ENCODE data around the gene ITIH4. TPM values are rescaled to one million over a fixed set of nuclear protein-coding genes. Genes with fewer than 3 reads are reported as not detected.
"Not testable (repeated sequence)": the region's sequence is repeated elsewhere in the genome, so short reads cannot be mapped to it uniquely, and the experiment has no call there.

The ITIH4 gene
- total and polyA plus RNA-seq, 2 experiments from 2014 or later: 55.9 to 91.3 TPM

- Histone ChIP-seq H3K4me3 (no peak overlapping the region), H3K36me3 (replicated peaks; ENCODE audit: insufficient read depth, low read depth) (no peaks in the 10 kb centered on the region), H3K27me3 (no peaks in the 10 kb centered on the region), H3K4me1 (ENCODE audit: insufficient read depth) (peaks cover 19% of the 10 kb centered on the region), H3K9me3 (ENCODE audit: low read depth) (no peaks in the 10 kb centered on the region), H3K27ac (no peak overlapping the region), H3K9me2 (replicated peaks; ENCODE audit: insufficient read depth) (no peaks in the 10 kb centered on the region), H3K79me2 (no peaks in the 10 kb centered on the region), H4K20me1 (ENCODE audit: insufficient read depth, poor library complexity, severe bottlenecking) (no peaks in the 10 kb centered on the region), H3K4me2 (no peak overlapping the region), H2AFZ (no peak overlapping the region)
- no peak for DNase-seq (ENCODE audit: low spot score)
- WGBS (ENCODE audit: low lambda C conversion rate, missing lambda C conversion rate): 91% methylated on average over 11 of the region's 11 CpGs
- TF ChIP-seq CTCF (IDR thresholded peaks at IDR 0.05; ENCODE audit: poor library complexity): no peak
- no peak for TF ChIP-seq EZH2 (IDR thresholded peaks at IDR 0.05; ENCODE audit: borderline replicate concordance)
- TF ChIP-seq EZH2phosphoT487 (IDR thresholded peaks at IDR 0.05; ENCODE audit: low read depth, severe bottlenecking, unreplicated experiment): no peak
Observed at GRCh38 chr3:52779011-52779836, 51.2 kb downstream of the ITIH4 start.

GRCh38 chr3:52777959-52778805 lies 52.3 kb downstream of the ITIH4 start:
- Histone ChIP-seq H3K4me1 (ENCODE audit: insufficient read depth) (peaks cover 19% of the 10 kb centered on the region), H3K27me3 (no peaks in the 10 kb centered on the region), H3K9me3 (ENCODE audit: low read depth) (no peaks in the 10 kb centered on the region), H3K79me2 (no peaks in the 10 kb centered on the region), H3K36me3 (replicated peaks; ENCODE audit: insufficient read depth, low read depth) (no peaks in the 10 kb centered on the region), H2AFZ (no peak overlapping the region), H3K4me3 (no peak overlapping the region), H3K4me2 (no peak overlapping the region), H3K27ac (no peak overlapping the region), H3K9me2 (replicated peaks; ENCODE audit: insufficient read depth) (no peaks in the 10 kb centered on the region), H4K20me1 (ENCODE audit: insufficient read depth, poor library complexity, severe bottlenecking) (no peaks in the 10 kb centered on the region)
- DNase-seq (ENCODE audit: low spot score): peak; percentile 3
- TF ChIP-seq CTCF (IDR thresholded peaks at IDR 0.05; ENCODE audit: poor library complexity) (no peak), EZH2 (IDR thresholded peaks at IDR 0.05; ENCODE audit: borderline replicate concordance) (no peak), EZH2phosphoT487 (IDR thresholded peaks at IDR 0.05; ENCODE audit: low read depth, severe bottlenecking, unreplicated experiment) (no peak)
- 93% methylated on average over 17 of the region's 17 CpGs for WGBS (ENCODE audit: low lambda C conversion rate, missing lambda C conversion rate)

- H3K27me3 ChIP-seq: no peaks in the 10 kb centered on the region
- DNase-seq (ENCODE audit: low spot score): no peak
- peak within 1 kb of the TSS; percentile 63 for H3K27ac ChIP-seq
- WGBS (ENCODE audit: low lambda C conversion rate, missing lambda C conversion rate): 83% methylated on average over 12 of the region's 12 CpGs
- TF ChIP-seq CTCF (IDR thresholded peaks at IDR 0.05; ENCODE audit: poor library complexity): no peak
- TF ChIP-seq EZH2 (IDR thresholded peaks at IDR 0.05; ENCODE audit: borderline replicate concordance): no peak
- no peak for TF ChIP-seq EZH2phosphoT487 (IDR thresholded peaks at IDR 0.05; ENCODE audit: low read depth, severe bottlenecking, unreplicated experiment)
- no peak within 1 kb of the TSS for H3K4me2 ChIP-seq
- no peaks in the 10 kb centered on the region for H4K20me1 ChIP-seq (ENCODE audit: insufficient read depth, poor library complexity, severe bottlenecking)
- H3K4me3 ChIP-seq: no peak within 1 kb of the TSS
- H3K4me1 ChIP-seq (ENCODE audit: insufficient read depth): peaks cover 19% of the 10 kb centered on the region
- H3K9me2 ChIP-seq (replicated peaks; ENCODE audit: insufficient read depth): no peaks in the 10 kb centered on the region
- no peaks in the 10 kb centered on the region for H3K9me3 ChIP-seq (ENCODE audit: low read depth)
- H3K79me2 ChIP-seq: no peaks in the 10 kb centered on the region
- no peak within 1 kb of the TSS for H2AFZ ChIP-seq
- H3K36me3 ChIP-seq (replicated peaks; ENCODE audit: insufficient read depth, low read depth): no peaks in the 10 kb centered on the region
Observed at GRCh38 chr3:52777127-52777958, 53.1 kb downstream of the ITIH4 start, which contains the start of gene ITIH1. Gene ITIH1, plus strand, starts transcription at chr3:52777599. Its CDS starts 17 bp downstream, at chr3:52777616.

- not testable (repeated sequence) for H3K9me3 ChIP-seq (ENCODE audit: low read depth); H3K4me3 ChIP-seq; H3K36me3 ChIP-seq (replicated peaks; ENCODE audit: insufficient read depth, low read depth); H3K27me3 ChIP-seq; H3K79me2 ChIP-seq; H3K9me2 ChIP-seq (replicated peaks; ENCODE audit: insufficient read depth); H2AFZ ChIP-seq; H3K4me2 ChIP-seq; DNase-seq (ENCODE audit: low spot score); H4K20me1 ChIP-seq (ENCODE audit: insufficient read depth, poor library complexity, severe bottlenecking)
- H3K4me1 ChIP-seq (ENCODE audit: insufficient read depth): peaks cover 19% of the 10 kb centered on the region
- 74% methylated on average over 6 of the region's 6 CpGs for WGBS (ENCODE audit: low lambda C conversion rate, missing lambda C conversion rate)
- peak overlapping the region; percentile 63 for H3K27ac ChIP-seq
Observed at GRCh38 chr3:52776486-52776885, 54.0 kb downstream of the ITIH4 start.
